NCI-H1436 (cell line): Measurements from ENCODE around the gene TRPV4.
A peak's percentile ranks its signal among the peaks of the same experiment; 100 is the strongest.

Experiments
- DNase-seq: peaks from one replicate; lab custom pipeline; 2025; lab: John Stamatoyannopoulos, UW

TRPV4 gene

DNA sequence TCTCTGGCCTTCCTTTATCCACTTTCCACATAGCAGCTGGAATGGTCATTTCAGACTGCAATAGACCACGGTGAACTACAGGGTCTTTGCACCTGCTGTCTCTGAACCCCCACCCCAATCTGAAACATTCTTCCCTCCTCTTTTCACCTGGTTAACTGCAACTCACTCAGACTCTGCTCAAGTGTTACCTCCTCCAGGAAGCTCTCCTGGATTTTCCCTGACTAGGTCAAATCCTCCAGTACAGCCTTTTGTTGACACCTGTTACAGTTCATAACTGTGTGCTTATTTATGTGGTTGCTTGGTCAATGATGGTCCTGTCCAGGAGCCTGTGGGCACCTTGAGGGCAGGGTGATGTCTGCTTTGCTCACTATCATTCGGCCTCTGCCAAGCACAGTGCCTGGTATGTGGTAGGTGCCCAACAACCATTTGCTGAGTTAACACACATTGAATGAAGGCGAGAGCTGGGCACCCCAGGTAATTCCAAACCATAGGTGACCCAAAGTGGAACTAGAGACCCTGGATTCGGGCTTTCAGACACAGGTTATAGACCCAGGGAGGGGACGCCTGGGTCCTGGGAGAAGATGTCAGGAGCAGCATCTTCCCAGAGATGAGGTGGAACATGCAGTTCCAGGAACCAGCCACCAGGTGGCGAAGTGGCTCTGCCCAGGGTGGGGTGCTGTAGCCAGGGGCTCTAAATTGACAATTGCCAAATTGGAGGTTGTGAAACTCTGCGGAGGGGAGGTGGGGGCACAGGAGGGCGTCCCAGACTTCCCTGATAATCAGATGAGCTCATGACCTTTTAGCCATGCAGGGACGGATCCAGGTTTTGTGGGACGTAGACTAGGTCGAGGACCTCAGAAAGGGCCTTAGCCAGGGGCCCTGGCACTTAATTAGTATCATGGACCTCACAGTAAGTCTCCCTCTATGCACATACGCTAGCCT lies 28.1 kb downstream of the TRPV4 start:
- DNase-seq, result peak; percentile 50

- DNase-seq, result no peak
Observed at GRCh38 chr12:109803678-109804077, 29.5 kb downstream of the TRPV4 start.

- DNase-seq, result no peak
Observed at GRCh38 chr12:109802828-109803227, 30.4 kb downstream of the TRPV4 start.

DNA sequence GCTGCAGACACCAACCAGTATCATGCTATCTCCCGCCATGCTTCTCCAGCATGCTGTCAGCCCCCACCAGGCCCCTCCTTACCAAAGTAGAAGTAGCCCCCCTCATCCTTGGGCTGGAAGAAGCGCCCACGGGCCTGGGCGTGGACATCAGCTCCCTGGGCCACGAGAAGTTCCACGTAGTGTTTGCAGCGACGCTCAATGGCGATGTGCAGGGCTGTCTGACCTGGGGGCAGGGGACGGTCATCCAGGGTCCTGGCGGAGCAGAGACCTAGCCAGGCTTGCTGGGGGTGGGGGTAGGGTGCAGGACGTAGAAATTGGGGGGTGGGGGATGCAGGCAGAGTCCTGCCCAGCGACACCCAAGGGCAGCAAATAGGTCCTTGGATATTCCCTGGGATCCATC lies 32.7 kb downstream of the TRPV4 start:
- DNase-seq, result no peak

- no peak for DNase-seq
Observed at GRCh38 chr12:109798691-109799090, 34.5 kb downstream of the TRPV4 start.

GRCh38 chr12:109797905-109798669 lies 35.1 kb downstream of the TRPV4 start:
- DNase-seq, result no peak

GRCh38 chr12:109796057-109796456 lies 37.1 kb downstream of the TRPV4 start:
- no peak for DNase-seq

DNA sequence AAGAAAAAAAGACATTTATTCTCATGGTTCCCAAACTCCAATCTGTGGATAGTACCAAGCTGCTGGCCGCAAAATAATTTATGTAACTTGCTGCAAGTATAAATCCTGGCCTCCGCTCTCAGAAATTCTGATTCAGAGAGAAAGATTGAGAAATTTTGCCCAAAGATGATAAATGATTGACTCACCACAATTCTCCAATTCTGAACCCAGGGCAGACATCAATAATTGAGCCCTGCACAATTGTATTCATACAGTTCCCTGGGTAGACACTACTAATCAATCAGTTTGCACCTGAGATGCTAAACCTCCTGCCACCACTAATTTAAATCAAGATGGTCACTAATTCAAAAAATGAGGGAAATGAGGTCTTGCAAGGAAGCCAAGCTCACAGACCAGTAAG lies 38.2 kb downstream of the TRPV4 start:
- no peak for DNase-seq

DNA sequence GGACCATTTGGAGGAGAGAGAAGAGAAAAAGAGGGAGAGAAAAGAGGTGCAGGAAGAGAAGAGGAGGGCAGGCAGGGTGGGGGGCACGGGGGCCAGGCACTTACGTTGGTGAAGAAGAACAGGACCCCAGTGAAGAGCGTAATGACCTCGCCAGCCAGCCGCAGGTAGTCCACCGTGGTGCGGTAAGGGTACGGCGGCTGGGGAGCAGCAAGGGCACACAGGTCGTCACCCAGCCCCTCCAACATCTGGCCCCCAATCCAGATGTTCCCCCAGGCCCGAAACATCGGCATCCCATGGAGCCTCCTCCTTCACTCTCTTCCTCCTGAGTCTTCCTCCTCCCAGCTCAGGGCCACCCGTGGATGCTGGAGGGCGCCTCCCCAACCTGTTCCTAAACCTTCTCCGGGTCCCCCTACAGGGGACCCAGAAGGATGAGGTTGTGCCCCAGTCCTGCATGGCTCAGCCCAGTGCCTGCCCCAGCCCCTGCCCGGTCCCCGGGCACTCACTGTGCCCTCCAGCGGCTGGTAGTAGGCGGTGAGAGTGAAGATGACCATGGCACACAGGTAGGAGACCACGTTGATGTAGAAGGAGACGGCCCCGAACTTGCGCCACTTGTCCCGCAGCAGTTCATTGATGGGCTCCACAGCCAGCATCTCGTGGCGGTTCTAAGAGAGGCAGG lies 39.2 kb downstream of the TRPV4 start:
- no peak for DNase-seq

DNA sequence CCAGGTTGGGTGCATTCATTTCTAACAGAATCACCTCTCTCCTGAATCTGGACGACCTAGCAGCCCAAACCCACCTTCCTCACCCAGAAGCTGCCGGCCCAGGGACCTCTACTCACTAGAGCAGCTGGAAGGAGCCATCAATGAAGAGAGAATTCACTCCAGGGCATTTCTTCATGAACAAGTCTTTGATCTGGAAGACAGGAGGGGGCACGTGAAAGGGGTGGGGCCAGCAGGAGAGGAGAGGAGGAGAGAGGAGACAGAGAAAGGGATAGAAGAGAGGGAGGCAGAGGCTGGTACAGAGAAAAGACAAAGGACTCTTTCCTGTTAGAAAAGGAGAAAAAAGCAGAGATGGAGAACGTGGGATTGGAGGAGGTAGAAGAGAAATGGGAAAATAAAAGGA lies 39.8 kb downstream of the TRPV4 start:
- no peak for DNase-seq

GRCh38 chr12:109792992-109793391 lies 40.2 kb downstream of the TRPV4 start:
- DNase-seq, result no peak

DNA sequence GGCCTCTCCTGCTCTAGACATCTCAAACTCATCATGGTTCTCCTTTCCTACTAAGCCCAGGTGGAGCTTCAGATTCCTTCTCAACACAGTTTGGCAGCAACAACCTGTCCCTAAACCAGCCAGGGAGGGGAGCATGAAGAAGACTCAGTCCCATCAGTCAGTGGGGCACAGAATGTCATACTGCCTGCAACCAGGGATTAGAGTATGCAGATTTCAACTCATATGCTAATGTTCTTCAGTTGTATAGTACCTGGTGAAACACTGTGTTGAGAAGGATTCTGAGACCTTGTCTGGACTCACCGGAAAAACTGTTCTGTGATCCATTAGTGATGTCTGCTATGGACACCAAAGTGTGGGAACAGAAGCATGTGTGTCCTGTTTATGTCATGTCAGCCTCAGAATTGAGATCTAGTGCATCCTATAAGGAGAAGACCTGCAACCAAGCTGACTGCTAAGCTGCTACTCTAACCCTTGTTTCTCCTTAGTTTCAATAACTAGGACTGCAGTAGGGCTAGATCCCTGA lies 43.6 kb downstream of the TRPV4 start:
- no peak for DNase-seq

DNA sequence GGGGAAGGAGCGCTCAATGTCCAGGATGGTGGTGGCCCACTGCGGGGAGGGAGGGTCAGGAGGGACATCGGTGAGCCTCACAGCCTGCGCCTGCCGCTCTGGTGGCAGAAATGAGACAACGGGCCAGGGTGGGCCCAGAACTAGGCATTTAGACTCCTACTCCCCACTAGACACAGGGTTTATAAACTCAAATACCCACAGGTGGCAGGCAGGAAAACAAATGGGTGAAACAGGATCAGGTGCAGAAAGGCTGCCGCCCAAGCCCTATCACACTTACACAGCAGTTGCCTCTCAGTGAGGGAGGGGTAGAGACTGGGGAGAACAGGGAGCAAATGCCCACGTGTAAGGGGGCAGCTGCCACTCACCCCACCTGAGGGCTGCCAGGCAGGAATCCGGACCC lies 46.4 kb downstream of the TRPV4 start:
- DNase-seq, result no peak

- no peak for DNase-seq
Observed at GRCh38 chr12:109785854-109786253, 47.3 kb downstream of the TRPV4 start.

DNA sequence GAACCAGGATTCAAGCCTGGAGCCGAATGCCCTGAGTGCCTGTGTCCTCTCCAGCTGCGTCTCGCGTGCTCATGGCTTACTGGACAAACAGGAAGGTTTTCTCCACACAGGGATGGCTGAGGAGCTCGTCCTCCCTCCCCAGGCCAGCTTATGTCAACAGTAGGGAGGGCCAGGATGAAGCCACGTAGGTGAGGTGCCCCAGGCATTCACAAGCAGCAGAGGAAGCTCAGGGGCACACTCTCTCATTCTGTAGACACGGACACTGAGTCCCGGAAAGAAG lies 49.3 kb downstream of the TRPV4 start:
- no peak for DNase-seq

DNA sequence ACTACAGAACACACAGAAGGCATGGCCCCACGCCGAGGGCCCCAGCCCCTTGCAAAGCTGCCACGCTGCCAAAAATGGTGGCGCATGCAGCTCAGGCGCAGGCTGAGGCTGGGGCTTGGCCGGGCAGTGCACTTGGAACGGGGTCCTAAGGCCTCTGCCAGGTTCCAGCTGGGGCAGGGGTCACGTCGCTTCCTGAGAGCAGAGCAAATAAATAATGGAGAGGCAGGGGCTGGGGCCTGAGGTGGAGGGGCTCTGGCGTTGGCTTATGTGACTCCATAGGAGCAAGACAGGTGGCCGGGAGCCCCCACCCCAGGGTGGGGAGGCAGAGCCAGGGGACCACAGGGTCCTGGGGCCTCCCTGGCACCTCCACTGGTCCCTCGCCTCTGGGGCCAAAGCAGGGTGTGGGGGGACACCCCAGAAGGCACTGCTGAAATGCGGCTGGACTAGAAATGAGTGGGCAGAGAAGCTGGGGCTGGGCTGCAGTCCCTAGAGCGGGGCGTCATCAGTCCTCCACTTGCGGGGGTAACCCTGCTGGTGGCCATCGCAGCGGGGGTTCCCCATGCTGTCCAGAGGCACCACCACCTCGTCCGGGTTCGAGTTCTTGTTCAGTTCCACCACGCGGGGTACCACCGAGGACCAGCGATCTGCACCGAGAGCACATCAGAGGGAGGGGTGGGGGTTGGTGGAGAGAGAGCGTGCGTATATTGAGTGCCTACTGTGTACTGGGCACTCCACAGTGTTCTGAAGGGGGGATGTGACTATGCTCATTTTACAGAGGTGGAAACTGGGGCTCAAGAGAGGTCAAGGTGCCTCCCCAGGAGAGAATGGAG lies 49.8 kb downstream of the TRPV4 start:
- DNase-seq, result no peak

DNA sequence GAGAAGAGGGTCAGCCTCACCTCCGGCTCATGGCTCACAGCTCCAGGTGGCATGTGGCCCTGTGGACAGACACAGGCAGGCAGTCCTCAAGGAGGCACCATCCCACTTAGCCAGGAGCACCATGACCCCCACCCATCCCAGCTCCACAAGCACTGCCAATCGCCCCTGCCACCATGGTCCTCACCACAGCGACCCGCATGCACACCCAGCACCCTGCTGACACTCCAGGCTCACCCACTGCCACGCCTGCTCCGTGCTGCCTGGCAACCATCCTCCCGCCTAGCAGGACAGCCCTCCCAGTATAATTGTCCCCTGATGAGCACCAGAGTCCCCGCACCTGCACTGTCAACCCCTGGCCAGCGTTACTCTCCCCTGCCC lies 50.9 kb downstream of the TRPV4 start:
- no peak for DNase-seq

DNA sequence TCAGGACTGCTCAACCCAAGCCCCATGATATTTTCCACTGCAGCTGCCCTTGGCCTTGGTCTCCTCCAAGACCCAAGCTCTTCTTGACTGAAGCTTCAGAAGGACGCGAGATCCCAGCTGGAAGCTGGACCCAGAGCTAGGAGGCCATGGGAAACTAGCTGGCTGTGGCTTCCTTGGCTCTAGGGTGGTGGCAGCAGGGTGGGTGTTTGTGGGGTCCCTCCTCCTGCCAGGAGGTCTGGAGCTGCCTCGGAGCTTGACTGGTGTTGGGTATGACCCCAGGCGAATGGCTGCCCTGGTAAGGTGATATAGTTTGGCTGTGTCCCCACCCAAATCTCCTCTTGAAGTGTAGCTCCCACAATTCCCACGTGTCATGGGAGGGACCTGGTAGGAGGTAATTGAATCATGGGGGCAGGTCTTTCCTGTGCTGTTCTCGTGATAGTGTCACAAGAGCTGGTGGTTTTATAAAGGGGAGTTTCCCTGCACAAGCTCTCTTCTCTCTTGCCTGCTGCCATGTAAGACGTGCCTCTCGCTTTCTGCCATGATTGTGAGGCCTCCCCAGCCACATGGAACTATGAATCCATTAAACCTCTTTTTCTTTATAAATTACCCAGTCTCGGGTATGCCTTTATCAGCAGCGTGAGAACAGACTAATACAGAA lies 51.4 kb downstream of the TRPV4 start:
- no peak for DNase-seq

DNA sequence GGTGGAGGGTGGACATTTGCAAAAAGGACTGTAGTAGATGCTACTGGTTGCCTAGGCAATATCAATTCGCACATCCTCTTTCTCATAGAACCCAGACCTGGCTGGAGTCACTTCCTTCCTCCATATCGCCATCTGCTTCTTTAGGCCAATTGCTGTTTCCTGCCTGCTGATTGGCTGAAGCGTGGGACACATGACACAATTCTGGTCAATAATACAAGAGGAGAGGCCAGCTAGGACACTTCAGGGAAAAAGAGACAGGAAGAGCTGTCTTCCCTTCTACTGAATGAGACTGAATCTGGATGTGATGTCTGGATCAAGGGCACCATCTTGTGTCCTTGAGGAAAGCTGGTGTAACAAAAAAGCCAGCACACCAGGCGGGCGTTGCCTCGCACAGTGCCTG lies 53.8 kb downstream of the TRPV4 start:
- DNase-seq, result no peak

GRCh38 chr12:109778684-109779083 lies 54.5 kb downstream of the TRPV4 start:
- no peak for DNase-seq

GRCh38 chr12:109777544-109777943 lies 55.7 kb downstream of the TRPV4 start:
- peak; percentile 35 for DNase-seq
